Breast epithelium (tissue), 3 donors: ENCODE measurements around the gene GNG7.

ENCODE experiments used
- POLR2A ChIP-seq: fragments of 450-650 bp; IDR thresholded peaks from one replicate; pipeline ENCODE4 v1.6.1; 2016; ENCODE audit warnings: antibody characterized with exemption, mild to moderate bottlenecking, moderate library complexity
- POLR2AphosphoS5 ChIP-seq, 3 donors: sonication (generic); formaldehyde crosslinking; IDR thresholded peaks; one replicate each; pipeline ENCODE4 v1.6.1; 2017; ENCODE audit warnings: antibody characterized with exemption in 3 of 3

DNA sequence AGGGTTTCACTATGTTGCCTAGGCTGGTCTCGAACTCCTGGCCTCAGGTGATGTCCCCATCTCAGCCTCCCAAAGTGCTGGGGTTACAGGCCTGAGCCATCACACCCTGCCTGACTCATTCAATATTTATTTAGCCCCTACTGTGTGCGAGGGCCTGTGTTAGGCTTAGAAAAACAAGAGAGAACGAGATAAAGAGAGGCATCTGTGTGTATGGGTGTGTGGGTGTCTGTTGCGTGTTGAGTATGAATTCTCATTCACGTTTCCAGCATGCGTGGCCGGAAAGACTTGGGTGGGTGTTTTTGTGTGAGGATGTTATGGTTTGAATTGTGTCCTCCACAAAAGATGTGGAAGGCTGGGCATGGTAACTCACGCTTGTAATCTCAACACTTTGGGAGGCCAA, 217.1 kb downstream of the GNG7 start:
- TF ChIP-seq POLR2AphosphoS5 (IDR thresholded peaks at IDR 0.05) (no peak), POLR2A (no peak)
